ENCODE results near the gene MBTPS1.

The MBTPS1 gene

DNA sequence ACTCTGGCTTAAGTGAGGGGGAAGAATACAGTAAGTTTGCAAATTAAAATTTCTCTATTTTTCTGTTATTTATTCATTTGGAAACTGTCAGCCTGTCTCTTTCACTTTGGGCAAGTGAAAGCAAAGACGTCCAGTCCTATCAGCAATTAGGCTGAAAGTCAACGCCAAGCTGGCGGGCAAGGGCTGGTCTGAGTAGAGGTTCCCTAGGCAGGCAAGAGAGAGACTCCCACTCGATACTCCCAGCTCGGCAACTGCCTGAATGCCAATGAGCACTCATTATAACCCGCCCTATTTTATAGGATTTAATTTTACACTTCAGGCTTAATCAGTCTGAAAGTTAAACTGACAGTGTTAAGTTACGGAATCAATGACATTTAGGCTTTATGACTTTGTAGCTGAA lies 59.8 kb downstream of the MBTPS1 start:
- FAIRE-seq (no peak), DNase-seq (ENCODE audit: insufficient read length, low spot score) (no peak)

DNA sequence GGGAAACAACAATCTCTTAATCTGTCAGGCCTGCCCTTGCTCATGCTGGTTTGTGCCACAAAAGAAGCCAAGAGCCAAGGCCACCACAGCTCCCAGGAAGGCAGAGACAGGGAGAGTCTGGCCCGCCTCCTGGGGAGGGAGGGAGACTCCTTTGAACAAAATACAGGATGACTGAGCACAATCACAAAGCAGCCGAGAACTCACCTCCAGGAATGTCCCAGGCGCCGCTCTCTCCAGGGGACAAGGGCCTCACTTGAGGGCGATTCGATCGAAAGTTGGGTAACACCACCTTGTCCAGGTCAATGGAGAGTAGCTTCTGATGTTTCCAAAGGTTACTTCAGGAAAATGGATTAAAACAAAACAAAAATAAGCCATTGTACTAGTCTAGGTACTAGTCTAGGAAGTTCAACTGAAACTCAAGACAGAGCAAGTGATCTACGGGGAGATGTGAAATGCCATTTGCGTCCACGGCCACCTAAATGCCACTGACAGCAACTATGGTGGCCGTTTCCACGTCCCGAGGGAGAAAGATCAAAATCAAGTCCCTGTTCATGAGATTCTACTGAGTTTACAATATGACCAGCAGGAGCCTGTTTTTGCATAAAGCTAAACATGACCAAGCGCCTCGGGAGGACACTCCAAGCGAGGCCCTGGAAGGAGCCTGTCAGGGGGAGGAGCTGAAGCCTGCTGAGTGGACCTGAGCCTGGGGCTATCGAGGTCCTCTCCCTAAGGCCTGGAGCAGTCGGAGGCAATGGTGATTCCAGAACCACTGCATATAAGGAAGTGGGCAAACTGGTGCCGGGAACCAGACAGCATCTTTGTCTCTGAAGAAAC lies 60.7 kb downstream of the MBTPS1 start:
- DNase-seq (ENCODE audit: insufficient read length, low spot score) (no peak), FAIRE-seq (no peak)

DNA sequence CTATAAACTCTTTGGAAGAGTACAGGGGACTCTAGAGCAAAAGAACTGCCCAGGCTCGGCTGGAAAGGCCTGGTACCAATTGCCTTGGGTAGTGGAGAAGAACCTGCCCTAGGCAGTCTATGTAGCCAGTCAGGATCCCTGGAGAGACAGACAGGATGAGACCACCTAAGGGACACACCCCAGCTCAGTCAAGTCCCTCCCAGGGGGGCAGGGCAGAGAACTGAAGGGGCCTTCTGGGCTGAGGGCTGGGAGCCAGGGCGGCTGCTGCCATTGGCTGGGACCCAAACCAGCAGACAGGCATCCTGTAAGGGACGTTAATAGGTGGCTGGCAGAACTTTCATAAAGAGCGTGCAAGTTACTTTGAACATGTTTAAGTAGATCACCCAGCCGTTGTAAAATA lies 61.4 kb downstream of the MBTPS1 start:
- FAIRE-seq (no peak), DNase-seq (ENCODE audit: insufficient read length, low spot score) (no peak)

DNA sequence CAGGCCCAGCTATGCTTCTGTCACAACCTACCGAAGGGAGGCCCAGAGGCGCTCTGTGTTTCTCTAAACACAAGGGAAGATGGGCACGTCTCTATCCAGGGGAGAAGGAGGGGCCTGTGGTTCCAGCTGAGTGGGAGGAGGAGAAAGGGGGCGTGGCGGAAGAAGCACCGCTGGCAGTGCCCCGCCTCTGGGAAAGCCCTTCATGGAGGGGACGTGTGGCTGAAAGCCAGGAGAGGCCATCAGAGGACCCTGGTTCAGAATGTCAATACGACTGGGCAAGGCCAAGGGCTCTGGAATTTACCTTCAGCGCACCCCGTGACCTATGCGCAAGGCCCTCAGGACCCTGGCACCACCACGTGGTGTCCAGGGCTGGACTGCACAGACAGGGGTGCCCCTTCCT lies 61.8 kb downstream of the MBTPS1 start:
- FAIRE-seq: no peak
- DNase-seq (ENCODE audit: insufficient read length, low spot score): no peak

DNA sequence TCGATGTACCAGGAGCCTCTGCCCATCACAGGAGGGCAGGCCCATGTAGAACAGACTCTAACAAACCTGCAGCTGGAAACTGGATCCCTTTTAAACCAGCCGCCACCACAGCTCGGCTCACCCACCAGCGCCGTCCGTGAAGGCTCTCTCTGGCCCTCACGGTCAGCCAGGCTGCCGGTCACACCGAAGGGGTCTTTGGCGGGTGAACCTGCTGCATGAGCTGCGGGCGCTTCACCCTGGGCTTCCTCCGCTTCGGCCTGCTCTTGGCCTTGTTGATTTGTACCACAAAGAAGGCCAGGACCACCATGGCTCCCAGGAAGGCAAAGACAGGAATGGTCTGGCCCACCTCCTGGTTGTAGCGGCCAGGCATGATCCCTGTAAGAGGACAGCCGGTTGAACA lies 62.5 kb downstream of the MBTPS1 start:
- DNase-seq (ENCODE audit: insufficient read length, low spot score) (no peak), FAIRE-seq (no peak)

DNA sequence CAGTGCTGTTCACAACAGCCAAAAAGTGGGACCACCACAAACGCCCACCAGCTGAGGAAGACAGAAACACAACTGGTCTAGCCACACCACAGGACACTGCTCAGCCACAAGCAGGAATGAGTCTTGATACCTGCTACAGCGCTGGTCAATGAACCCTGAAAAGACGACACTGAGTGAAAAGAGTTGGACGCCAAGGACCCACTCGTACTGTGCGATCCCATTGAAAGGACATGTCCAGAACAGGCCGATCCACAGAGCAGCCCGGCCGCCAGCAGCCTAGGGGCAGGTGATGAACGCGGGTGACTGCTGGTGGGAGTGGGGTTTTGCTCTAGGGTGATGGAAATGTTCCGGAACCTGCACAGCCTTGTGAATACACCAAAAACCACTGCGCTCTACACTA lies 63.5 kb downstream of the MBTPS1 start:
- no peak for DNase-seq (ENCODE audit: insufficient read length, low spot score)
- FAIRE-seq: no peak

GRCh38 chr16:84052071-84052622 lies 64.6 kb downstream of the MBTPS1 start:
- DNase-seq (ENCODE audit: insufficient read length, low spot score) (no peak), FAIRE-seq (no peak)

GRCh38 chr16:84050316-84050715 lies 66.4 kb downstream of the MBTPS1 start:
- DNase-seq (ENCODE audit: insufficient read length, low spot score) (no peak), FAIRE-seq (no peak)

- no peak for FAIRE-seq
- DNase-seq (ENCODE audit: insufficient read length, low spot score): no peak
These were observed 67.2 kb downstream of the MBTPS1 start for GRCh38 chr16:84049403-84050060.

DNA sequence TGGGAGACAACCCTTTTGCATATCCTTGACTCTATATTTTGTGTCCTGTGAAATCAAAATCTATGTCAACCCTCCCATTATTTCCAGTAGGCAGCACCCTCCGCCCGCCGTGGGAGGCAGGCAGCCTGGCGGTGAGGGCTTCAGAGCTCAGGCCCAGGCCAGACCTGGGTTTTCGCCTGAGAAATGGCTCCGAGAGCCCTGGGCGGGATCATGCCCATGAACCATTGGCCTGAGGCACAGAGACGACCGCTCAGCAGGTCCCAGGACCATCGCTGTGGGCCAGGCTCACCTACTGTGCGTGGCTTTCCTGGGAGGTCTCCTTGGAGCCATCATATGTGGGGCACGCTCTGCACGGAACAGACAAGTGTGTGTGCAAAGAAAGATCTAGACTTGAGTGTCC lies 67.9 kb downstream of the MBTPS1 start:
- DNase-seq (ENCODE audit: insufficient read length, low spot score) (no peak), FAIRE-seq (no peak)

GRCh38 chr16:84048270-84048669 lies 68.5 kb downstream of the MBTPS1 start:
- DNase-seq (ENCODE audit: insufficient read length, low spot score): no peak
- no peak for FAIRE-seq

GRCh38 chr16:84047626-84048025 lies 69.1 kb downstream of the MBTPS1 start:
- no peak for DNase-seq (ENCODE audit: insufficient read length, low spot score)
- no peak for FAIRE-seq

GRCh38 chr16:84047206-84047605 lies 69.5 kb downstream of the MBTPS1 start:
- no peak for FAIRE-seq
- no peak for DNase-seq (ENCODE audit: insufficient read length, low spot score)

DNA sequence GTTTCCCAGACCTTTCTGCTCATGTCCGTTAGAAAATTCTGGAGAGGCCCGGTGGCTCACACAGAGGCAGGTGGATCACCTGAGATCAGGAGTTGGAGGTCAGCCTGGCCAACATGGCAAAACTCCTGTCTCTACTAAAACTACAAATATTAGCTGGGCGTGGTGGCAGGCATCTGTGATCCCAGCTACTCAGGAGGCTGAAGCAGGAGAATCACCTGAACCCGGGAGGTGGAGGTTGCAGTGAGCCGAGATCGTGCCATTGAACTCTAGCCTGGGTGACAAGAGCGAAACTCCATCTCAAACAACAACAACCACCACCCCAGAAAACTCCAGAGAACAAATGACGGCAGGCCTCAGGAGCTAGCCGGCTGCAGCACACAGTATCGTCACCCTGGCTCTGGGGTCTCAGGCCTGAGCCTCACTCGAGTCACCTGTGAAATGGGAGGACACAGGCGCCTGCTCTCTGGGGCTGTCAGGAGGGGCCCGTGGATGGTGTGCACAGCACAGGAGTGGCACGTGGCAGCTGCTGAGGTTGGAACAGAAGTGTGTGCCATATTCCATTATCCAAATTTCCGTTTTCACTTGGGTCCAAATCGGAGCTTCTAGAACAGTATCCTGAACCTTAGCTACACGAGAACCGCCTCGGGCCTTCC lies 70.8 kb downstream of the MBTPS1 start:
- DNase-seq (ENCODE audit: insufficient read length, low spot score) (no peak), FAIRE-seq (no peak)

DNA sequence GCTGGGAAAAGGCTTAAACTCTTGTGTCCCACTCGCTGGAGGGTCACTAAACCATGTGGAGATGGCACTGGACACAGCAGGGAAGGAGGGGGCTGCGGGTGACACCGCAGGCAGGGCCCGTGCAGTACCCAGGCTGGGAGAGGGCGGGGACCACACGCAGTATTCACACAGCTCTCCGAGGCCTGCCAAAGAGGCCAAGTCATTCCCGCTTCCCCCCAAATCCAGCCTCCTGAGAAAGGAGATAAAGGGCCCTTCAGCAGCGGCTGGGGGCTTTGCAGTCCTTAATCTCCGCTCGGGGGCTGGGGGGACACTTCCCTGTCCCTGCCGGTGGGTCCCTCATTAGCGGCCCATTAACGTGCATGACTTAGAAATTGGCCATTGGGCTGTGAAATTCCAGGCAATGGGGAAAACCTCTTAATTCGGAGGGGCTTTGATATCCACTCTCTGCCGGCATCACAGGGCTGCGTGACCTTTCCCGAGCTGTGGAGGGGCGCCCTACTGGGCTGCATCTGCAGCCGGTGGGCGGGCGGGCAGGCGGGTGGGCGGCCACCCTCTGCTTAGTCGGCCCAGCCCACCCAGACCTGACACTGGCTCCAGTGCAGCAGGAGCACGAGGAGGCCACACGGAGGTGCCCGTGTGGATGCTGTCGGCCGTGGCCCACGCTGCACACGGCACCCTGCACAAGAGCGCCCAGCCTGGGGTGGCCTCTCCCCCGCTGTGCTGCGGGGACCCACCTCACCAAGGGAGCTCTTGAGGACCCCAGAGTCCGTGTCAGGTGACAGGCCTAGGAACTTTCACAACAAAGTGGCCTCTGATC lies 71.5 kb downstream of the MBTPS1 start:
- no peak for FAIRE-seq
- DNase-seq (ENCODE audit: insufficient read length, low spot score): no peak

DNA sequence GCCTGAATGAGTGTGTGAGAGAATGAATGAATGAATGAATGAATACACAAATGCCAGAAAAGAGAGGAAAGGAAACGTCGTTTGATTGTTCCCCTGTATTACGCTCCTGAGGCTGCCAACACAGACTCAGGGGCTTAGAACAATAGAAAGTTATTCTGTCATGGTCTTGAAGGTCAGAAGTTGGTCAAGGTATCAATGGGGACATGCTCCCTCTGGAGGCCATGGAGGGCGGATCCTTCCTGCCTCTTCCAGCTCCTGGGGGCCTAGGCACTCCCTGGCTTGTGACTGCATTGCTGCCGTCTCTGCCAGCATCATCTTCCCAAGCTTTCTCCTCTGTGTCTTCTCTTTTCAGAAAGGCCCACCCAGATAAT lies 72.6 kb downstream of the MBTPS1 start:
- peak; percentile 42 for DNase-seq (ENCODE audit: insufficient read length, low spot score)

DNA sequence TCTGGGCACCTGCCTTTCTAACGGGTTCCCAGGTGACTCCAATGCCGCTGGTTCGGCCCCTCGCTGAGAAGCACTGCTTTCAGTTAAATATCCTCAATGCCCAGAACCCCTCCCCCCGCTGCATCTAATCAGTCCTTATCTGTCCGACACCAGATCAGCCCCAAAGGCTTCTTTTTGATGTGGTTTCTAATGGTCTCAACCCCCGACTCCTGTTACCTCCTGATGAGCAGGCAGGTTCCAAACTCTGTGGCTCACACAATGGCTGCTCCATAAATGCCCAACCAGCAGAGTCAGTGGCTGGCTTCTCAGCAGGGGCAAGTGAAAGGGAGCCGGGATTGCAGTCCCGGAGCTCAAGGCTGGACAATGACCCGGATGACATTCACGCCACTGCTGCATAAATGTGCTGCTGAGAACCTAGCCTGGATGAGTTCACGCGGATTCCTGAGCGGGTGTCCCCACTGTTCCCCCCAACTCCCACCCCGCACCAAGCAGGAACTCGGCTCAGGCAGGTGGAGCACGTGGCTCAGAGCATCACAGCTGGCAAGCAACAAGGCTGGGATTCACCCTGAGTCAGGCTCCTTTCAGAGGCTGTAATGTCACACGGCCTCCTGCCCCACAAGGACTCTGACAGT lies 73.1 kb downstream of the MBTPS1 start:
- DNase-seq (ENCODE audit: insufficient read length, low spot score) (no peak), FAIRE-seq (peak; percentile 63)

More for the DNA sequence above, 72.6 kb downstream of the MBTPS1 start:
- FAIRE-seq: no peak

DNA sequence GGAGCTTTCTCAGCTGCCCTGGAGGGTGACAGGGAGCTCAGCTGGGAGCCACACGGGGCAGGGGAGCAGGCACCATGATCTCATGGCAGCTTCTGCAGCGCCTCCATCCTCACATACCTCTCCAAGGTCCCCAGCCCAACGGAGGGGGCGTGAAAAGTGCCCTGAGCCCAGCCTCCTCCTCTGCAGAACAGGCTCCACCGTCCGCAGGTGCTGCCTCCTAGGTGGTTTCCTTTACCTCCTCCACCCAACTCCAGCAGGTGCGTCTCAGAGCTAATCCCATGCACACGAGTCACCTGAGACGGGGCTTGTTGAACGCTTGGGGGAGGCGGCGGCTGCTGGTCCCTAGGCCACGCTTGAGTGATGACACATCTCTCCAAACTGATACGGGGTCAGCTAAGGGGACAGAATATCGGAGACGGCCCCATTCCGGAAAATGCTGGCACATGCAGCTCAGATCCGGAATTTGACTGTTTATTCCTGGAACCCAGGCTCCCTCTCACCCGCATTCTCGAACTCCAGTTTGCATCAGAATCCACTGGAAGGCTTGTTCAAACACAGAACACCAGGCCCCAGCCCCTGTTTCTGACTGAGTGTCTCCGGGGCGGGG lies 73.8 kb downstream of the MBTPS1 start:
- DNase-seq (ENCODE audit: insufficient read length, low spot score) (no peak), FAIRE-seq (no peak)

DNA sequence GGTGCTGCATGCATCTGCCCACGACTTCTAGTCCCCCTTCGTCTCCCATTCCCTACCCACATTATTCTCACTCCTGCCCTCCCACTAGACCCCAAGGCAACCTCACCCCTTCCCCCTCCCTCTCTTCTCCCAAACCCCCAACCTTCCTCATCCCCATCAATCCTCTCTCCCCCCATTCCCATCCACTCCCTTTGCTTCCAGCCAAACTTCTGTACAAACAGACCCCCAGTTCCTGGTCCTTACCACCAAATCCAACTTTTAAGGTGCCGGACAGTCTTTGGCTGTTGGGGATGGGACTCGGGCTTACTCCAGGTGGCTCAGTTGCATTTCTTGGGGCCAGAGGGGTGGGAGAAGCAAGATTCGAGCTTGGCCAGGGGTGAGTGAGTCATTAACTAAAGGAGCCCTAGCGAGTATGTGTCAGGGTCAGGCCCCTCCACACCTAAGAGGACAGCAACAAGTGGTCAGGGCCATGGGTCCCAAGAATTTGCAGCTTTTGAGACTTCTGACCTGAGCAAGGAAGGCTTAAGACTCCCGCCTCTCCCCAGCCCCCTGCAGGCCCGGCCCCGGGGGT lies 74.3 kb downstream of the MBTPS1 start, which contains the start of gene SLC38A8:
Gene SLC38A8, minus strand, starts transcription at position 488 of the 571 bp plus-strand sequence. CDS start 638 bp downstream, outside the sequence.
- no peak for FAIRE-seq
- DNase-seq (ENCODE audit: insufficient read length, low spot score): no peak

Data from HTR-8/SVneo (cell line).